Activated CD8-positive, alpha-beta memory T cell treated with anti-CD3 and anti-CD28 coated beads, Interleukin-2, amount 50 U/mL, for 1 hour (primary cell): ENCODE results near the gene ANKRD36.
"Not testable (repeated sequence)": the region's sequence is repeated elsewhere in the genome, so short reads cannot be mapped to it uniquely, and the experiment has no call there.

Experiments
- DNase-seq: peaks from one replicate; pipeline ENCODE4 v3.0.0-alpha.2; 2020; ENCODE audit errors: extremely low read depth

Gene ANKRD36

DNA sequence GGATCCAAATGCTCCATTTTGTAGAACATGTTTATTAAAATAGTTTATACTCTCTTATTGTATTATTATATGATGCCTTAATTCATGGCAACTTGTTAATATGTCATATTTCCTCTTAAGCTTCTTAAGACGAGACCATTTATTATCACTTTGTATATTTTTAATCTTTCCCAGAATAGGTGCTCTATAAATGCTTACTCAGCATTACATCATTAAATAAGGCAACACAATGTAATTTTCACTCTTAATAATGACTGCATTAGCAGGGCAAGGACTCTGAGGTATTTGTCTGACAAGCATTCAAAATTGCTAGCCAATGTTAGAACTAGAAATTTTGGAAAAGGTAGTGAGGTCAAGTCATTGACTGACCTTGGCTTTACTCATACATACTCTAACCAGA, 180.7 kb downstream of the ANKRD36 start:
- not testable (repeated sequence) for DNase-seq
